ENCODE data around the gene GPR157. TPM values are rescaled to one million over a fixed set of nuclear protein-coding genes. Genes with fewer than 3 reads are reported as not detected.
"Not testable (repeated sequence)": the region's sequence is repeated elsewhere in the genome, so short reads cannot be mapped to it uniquely, and the experiment has no call there.

Gene GPR157
- total RNA-seq, 1 donor from 2014 or later: 1.7 TPM

- TF ChIP-seq CTCF (conservative IDR thresholded peaks at IDR 0.05; ENCODE audit: low read depth, low read length): no peak
- DNase-seq (ENCODE audit: low read depth): no peak
- no peak overlapping the region for H3K4me3 ChIP-seq (ENCODE audit: low read depth, low read length)
Measured at GRCh38 chr1:9146156-9146555, 17.3 kb upstream of the GPR157 start.

- TF ChIP-seq CTCF (conservative IDR thresholded peaks at IDR 0.05; ENCODE audit: low read depth, low read length): no peak
- no peak overlapping the region for H3K4me3 ChIP-seq (ENCODE audit: low read depth, low read length)
- DNase-seq (ENCODE audit: low read depth): no peak
Measured at GRCh38 chr1:9145714-9146113, 16.8 kb upstream of the GPR157 start.

GRCh38 chr1:9145021-9145668 is 16.2 kb upstream of the GPR157 start:
- no peak overlapping the region for H3K4me3 ChIP-seq (ENCODE audit: low read depth, low read length)
- DNase-seq (ENCODE audit: low read depth): no peak
- TF ChIP-seq CTCF (conservative IDR thresholded peaks at IDR 0.05; ENCODE audit: low read depth, low read length): no peak

GRCh38 chr1:9144494-9144893 is 15.6 kb upstream of the GPR157 start:
- not testable (repeated sequence) for H3K4me3 ChIP-seq (ENCODE audit: low read depth, low read length); DNase-seq (ENCODE audit: low read depth)

GRCh38 chr1:9143250-9143649 is 14.3 kb upstream of the GPR157 start:
- no peak for TF ChIP-seq CTCF (conservative IDR thresholded peaks at IDR 0.05; ENCODE audit: low read depth, low read length)
- no peak for DNase-seq (ENCODE audit: low read depth)
- no peak overlapping the region for H3K4me3 ChIP-seq (ENCODE audit: low read depth, low read length)

- no peak for TF ChIP-seq CTCF (conservative IDR thresholded peaks at IDR 0.05; ENCODE audit: low read depth, low read length)
- no peak overlapping the region for H3K4me3 ChIP-seq (ENCODE audit: low read depth, low read length)
- DNase-seq (ENCODE audit: low read depth): no peak
Measured at GRCh38 chr1:9139930-9140329, 11.0 kb upstream of the GPR157 start.

- DNase-seq (ENCODE audit: low read depth): no peak
- no peak for TF ChIP-seq CTCF (conservative IDR thresholded peaks at IDR 0.05; ENCODE audit: low read depth, low read length)
- H3K4me3 ChIP-seq (ENCODE audit: low read depth, low read length): no peak overlapping the region
Measured at GRCh38 chr1:9136932-9137331, 8.0 kb upstream of the GPR157 start.
